Measurements from ENCODE around the gene ITGAD.
A peak's percentile ranks its signal among the peaks of the same experiment; 100 is the strongest.

GRCh38 chr16:31452631-31453106 is 59.5 kb downstream of the ITGAD start:
- TF ChIP-seq GABPA (IDR thresholded peaks at IDR 0.05; ENCODE audit: low read depth) (no peak; the same call in 1 of the 2 replicates), FOSL2 (IDR thresholded peaks at IDR 0.05; ENCODE audit: borderline replicate concordance, low read depth) (peak; percentile 63; the same call in 1 of the 2 replicates), SMC3 (IDR thresholded peaks at IDR 0.05; ENCODE audit: low read depth, low read length) (no peak), RCOR1 (IDR thresholded peaks at IDR 0.05; ENCODE audit: low read length) (no peak), MEF2A (IDR thresholded peaks at IDR 0.05; ENCODE audit: borderline replicate concordance, low read depth) (no peak), MAX (IDR thresholded peaks at IDR 0.05; ENCODE audit: low read depth) (no peak; the same call in 1 of the 2 replicates), EZH2phosphoT487 (IDR thresholded peaks at IDR 0.05; ENCODE audit: borderline replicate concordance, low read depth) (no peak)
- TF ChIP-seq, protein P1, sequence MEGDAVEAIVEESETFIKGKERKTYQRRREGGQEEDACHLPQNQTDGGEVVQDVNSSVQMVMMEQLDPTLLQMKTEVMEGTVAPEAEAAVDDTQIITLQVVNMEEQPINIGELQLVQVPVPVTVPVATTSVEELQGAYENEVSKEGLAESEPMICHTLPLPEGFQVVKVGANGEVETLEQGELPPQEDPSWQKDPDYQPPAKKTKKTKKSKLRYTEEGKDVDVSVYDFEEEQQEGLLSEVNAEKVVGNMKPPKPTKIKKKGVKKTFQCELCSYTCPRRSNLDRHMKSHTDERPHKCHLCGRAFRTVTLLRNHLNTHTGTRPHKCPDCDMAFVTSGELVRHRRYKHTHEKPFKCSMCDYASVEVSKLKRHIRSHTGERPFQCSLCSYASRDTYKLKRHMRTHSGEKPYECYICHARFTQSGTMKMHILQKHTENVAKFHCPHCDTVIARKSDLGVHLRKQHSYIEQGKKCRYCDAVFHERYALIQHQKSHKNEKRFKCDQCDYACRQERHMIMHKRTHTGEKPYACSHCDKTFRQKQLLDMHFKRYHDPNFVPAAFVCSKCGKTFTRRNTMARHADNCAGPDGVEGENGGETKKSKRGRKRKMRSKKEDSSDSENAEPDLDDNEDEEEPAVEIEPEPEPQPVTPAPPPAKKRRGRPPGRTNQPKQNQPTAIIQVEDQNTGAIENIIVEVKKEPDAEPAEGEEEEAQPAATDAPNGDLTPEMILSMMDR (IDR thresholded peaks at IDR 0.05) = no peak

Measured in SK-N-SH (cell line).